Subcutaneous adipose tissue (tissue), 4 donors: ENCODE results near the gene OXSR1. TPM values are rescaled to one million over a fixed set of nuclear protein-coding genes. Genes with fewer than 3 reads are reported as not detected.

Experiments used
- total RNA-seq, 4 donors: library from RNA; depleted of rRNA; stranded (reverse); fragments of >200 nt; gene quantifications; one replicate each; pipeline ENCODE4 v1.1.0, GENCODE V29; 2016
- TF ChIP-seq, protein P1 (sequence below): fragments of 450-650 bp; IDR thresholded peaks from one replicate; pipeline ENCODE4 v1.5.1; 2016; ENCODE audit warnings: low read depth, mild to moderate bottlenecking, control low read depth, antibody characterized with exemption, moderate library complexity

The OXSR1 gene
- total RNA-seq, 4 donors from 2014 or later, result 30.0 to 49.6 (median 33.0) TPM

DNA sequence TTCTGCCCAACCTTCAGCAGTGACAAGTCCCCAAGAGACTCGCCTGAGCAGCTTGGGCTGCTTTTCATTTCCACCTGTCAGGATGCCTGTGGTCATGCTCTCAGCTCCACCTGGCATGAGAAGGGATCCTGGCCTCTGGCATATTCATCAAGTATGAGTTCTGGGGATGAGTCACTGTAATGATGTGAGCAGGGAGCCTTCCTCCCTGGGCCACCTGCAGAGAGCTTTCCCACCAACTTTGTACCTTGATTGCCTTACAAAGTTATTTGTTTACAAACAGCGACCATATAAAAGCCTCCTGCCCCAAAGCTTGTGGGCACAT lies 23.4 kb upstream of the OXSR1 start:
- TF ChIP-seq, protein P1, sequence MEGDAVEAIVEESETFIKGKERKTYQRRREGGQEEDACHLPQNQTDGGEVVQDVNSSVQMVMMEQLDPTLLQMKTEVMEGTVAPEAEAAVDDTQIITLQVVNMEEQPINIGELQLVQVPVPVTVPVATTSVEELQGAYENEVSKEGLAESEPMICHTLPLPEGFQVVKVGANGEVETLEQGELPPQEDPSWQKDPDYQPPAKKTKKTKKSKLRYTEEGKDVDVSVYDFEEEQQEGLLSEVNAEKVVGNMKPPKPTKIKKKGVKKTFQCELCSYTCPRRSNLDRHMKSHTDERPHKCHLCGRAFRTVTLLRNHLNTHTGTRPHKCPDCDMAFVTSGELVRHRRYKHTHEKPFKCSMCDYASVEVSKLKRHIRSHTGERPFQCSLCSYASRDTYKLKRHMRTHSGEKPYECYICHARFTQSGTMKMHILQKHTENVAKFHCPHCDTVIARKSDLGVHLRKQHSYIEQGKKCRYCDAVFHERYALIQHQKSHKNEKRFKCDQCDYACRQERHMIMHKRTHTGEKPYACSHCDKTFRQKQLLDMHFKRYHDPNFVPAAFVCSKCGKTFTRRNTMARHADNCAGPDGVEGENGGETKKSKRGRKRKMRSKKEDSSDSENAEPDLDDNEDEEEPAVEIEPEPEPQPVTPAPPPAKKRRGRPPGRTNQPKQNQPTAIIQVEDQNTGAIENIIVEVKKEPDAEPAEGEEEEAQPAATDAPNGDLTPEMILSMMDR, result no peak

DNA sequence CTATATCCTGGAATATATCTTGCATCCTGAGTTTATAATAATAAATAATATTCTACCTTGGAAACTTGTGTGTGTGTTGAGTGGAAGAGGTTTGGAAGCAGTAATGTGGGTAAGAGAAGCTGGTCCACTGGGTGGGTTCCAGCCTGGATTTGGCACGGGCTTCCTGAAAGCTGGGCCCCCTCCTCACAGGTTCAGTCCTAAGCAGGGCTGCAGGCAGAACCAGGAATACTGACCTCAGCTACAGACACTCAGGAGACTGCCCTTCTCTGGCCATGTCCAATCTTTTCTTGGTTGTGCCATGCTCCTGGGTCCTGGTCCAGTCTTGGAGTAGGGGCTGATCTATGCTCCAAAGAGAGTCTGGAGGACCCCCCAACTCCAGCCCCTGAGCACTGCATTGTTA lies 22.4 kb upstream of the OXSR1 start:
- TF ChIP-seq, protein P1, result no peak

DNA sequence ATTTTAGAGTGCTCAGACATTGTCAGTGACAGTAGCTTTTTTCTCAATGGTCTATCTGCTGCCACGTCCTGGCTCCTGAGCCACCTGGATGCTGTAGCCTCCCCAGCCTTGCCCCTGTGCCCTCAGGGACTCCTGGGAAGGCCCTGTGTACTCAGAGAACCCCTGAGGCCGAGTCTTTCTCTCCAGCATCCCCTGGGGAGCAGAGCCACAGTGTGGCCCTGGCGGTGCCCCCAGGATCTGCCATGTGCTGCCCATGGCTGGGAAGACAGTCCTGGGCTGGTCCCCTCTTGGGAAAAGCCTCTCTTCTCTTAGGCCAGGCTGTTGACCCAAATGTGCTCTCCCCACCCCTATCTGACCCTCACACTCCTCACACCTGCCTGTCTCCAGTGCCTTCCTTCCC lies 21.8 kb upstream of the OXSR1 start:
- TF ChIP-seq, protein P1, result no peak

DNA sequence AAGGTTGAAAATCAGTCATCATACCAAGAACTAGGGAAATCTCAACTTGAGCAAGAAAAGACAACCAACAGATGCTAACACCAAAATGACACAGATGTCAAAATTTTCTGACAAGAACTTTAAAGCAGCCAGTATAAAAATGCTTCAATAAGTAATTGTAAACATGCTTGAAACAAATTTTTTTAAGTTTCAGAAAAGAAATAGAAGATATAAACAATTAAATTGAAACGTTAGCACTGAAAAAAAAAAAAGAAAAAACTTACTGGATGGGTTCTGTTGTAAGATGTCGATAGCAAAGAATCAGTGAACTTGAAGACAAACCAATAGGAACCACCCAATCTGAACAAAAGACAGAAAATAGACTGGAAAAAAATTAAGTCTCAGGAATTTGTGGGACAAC lies 18.8 kb upstream of the OXSR1 start:
- TF ChIP-seq, protein P1, result no peak

DNA sequence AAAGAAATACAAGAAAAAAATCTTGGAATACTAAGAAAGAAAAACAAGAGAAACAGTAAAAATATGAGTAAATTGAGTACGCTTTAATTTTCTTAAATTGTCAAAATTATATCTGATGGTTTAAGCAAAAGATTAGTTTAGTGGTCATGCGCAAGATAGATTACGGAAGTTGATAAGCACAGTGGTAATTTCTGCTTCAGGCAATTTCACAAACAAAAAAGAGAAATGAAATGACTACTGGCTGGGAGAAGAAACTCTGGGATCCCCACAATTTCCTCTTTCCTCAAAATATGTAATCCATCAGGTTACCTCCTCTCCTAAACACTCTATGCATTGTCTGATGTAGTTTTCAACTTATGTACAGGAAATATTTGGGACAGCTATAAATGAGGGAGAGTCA lies 17.9 kb upstream of the OXSR1 start:
- TF ChIP-seq, protein P1, result no peak

DNA sequence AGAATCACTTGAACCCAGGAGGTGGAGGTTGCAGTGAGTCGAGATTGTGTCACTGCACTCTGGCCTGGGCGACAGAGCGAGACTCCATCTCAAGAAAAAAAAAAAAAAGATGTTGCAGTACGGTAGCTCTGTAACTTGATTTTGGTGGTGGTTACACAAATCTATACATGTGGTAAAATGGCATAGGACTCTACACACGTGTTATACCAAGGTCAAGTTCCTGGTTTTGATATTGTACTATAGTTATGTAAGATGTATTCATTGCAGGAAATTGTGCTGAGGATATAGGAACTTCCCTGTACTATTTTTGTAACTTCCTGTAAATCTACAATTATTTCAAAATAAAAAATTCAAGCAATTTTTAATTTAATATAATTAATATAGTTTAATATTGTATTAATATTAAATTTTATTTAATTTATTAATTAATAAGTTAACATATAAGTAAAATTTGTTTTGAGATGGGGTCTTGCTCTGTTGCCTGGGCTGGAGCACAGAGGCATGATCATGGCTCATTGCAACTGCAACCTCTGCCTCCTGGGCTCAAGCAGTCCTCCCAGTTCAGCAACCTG lies 16.9 kb upstream of the OXSR1 start:
- TF ChIP-seq, protein P1, result no peak

DNA sequence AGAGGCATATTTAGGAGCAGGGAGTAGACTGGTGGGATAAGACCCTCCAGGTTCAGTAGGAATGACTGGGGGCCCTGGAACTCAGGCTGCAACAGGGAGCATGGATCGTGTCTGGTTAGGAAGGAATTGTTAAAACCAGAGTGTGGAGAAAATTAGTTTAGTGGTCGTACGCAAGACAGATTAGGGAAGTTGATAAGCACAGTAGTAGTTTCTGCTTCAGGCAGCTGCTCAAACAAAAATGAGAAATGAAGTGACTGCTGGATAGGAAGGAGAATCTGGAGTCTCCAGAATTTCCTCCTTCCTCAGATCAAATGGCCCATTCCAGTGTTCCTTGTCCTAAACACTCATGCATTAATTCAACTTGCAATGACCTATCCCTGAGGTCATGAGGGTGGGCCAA lies 15.6 kb upstream of the OXSR1 start:
- TF ChIP-seq, protein P1, result no peak
